Endothelial cell of umbilical vein (primary cell): ENCODE data around the gene FBXW4.

Experiments
- EZH2 ChIP-seq: IDR thresholded peaks from 2 replicates; pipeline ENCODE4 v1.6.1; 2012; ENCODE audit warnings: borderline replicate concordance, low read depth, mild to moderate bottlenecking, moderate library complexity, low read length, inconsistent platforms; ENCODE audit not compliant: severe bottlenecking
- FOS ChIP-seq: IDR thresholded peaks from 2 replicates; pipeline ENCODE4 v1.6.1; 2011; ENCODE audit warnings: mild to moderate bottlenecking, low read length, moderate library complexity, borderline replicate concordance; ENCODE audit not compliant: insufficient read depth
- MYC ChIP-seq: IDR thresholded peaks from one replicate; pipeline ENCODE4 v1.6.1; 2011; ENCODE audit warnings: mild to moderate bottlenecking, low read depth, low read length
- POLR2A ChIP-seq: IDR thresholded peaks from 2 replicates; pipeline ENCODE4 v1.6.1; 2012; ENCODE audit warnings: low read depth, mild to moderate bottlenecking, control low read depth, low read length
- POLR2AphosphoS5 ChIP-seq: IDR thresholded peaks from 2 replicates; pipeline ENCODE4 v1.6.1; 2012; ENCODE audit warnings: low read depth, mild to moderate bottlenecking, control low read depth, low read length, moderate library complexity; ENCODE audit not compliant: insufficient read depth
- TF ChIP-seq, protein P1 (sequence below), 2 donors: IDR thresholded peaks; 1 replicate in 1 of 2; 2 replicates in 1 of 2; pipeline ENCODE4 v1.5.1; 2011; ENCODE audit warnings: low read length in 2 of 2, mild to moderate bottlenecking in 2 of 2, moderate library complexity in 2 of 2, control low read depth in 1 of 2, inconsistent platforms in 1 of 2, low read depth in 1 of 2; ENCODE audit not compliant: insufficient read depth in 1 of 2; ENCODE audit errors: extremely low read depth in 1 of 2
- TF ChIP-seq, protein P2 (sequence below): IDR thresholded peaks from 2 replicates; pipeline ENCODE4 v1.6.1; 2011; ENCODE audit not compliant: insufficient read depth, insufficient read length

- TF ChIP-seq, protein P1, sequence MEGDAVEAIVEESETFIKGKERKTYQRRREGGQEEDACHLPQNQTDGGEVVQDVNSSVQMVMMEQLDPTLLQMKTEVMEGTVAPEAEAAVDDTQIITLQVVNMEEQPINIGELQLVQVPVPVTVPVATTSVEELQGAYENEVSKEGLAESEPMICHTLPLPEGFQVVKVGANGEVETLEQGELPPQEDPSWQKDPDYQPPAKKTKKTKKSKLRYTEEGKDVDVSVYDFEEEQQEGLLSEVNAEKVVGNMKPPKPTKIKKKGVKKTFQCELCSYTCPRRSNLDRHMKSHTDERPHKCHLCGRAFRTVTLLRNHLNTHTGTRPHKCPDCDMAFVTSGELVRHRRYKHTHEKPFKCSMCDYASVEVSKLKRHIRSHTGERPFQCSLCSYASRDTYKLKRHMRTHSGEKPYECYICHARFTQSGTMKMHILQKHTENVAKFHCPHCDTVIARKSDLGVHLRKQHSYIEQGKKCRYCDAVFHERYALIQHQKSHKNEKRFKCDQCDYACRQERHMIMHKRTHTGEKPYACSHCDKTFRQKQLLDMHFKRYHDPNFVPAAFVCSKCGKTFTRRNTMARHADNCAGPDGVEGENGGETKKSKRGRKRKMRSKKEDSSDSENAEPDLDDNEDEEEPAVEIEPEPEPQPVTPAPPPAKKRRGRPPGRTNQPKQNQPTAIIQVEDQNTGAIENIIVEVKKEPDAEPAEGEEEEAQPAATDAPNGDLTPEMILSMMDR (IDR thresholded peaks at IDR 0.05; ENCODE audit: extremely low read depth in 1 of 2, insufficient read depth in 1 of 2, low read depth in 1 of 2, low read length in 2 of 2), result no peak
- TF ChIP-seq POLR2A (no peak), EZH2 (no peak), POLR2AphosphoS5 (no peak), FOS (no peak), MYC (no peak)
- TF ChIP-seq, protein P2, sequence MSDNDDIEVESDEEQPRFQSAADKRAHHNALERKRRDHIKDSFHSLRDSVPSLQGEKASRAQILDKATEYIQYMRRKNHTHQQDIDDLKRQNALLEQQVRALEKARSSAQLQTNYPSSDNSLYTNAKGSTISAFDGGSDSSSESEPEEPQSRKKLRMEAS, result no peak
These were observed 119.9 kb downstream of the FBXW4 start for GRCh38 chr10:101575091-101575490.
